ENCODE results near the gene CTXN1. TPM values are rescaled to one million over a fixed set of nuclear protein-coding genes. Genes with fewer than 3 reads are reported as not detected.
A peak's percentile ranks its signal among the peaks of the same experiment; 100 is the strongest.

The CTXN1 gene
- total RNA-seq, 2 experiments from 2014 or later: 0.23 TPM; not detected in 1

DNA sequence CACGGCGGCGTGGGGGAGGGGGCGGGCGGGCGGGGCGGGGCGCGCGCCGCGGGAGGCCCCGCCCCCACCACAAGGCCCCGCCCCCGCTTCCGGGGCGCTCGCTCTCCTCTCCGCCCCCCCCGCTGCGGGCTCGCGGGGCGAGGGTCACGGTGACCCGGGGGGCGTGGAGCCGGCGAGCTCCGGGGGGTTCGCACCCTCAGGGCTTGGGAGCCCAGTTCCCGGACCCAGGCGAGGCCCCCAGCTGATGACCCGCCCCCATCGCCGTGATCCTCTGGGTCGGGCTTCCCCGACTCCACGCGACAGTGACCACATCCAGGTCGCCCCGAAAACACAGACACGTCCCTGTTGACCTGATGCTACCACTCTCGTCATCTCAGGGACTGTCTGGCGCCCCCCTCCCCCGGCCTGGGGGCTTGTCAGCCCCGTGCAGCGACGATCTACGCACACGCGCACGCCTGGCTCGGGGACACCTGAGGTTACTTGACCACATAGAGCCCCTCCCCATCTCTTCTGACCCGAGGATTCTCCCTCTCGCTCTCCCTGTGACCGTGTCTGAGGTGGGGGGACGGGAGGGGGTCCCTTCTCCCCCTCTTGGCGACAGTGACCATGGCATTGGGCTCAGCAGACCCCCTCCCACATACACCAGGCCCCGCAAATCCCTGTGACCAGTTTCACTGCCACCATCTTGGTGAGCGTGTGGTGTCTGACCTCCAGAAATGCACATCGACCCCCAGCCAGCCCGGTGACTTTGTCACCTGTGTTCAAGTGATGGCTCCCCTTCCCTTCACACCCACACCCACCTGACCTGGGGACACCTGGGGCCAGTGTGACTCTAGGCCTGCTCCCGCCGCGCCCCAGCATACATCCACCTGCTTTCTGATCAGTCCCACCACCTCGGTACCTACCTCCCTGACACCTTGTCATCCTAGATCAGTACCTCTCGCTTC is 21.6 kb downstream of the CTXN1 start:
- H3K9me3 Mint-ChIP-seq (ENCODE audit: low read depth): no peaks in the 10 kb centered on the region
- no peaks in the 10 kb centered on the region for H3K27me3 Mint-ChIP-seq
- CTCF ChIA-PET: interaction anchor here (0.7 to 1.6 kb wide), 15 partner anchors 14 to 382 kb away, joined by 3 to 26 read pairs (median 4); partner anchors contain the start of genes CTXN1, MCOLN1, SNAPC2 and TIMM44
- peak overlapping the region; percentile 86 for H3K4me3 Mint-ChIP-seq
- H3K27ac Mint-ChIP-seq: peak overlapping the region; percentile 91
- peaks cover 26% of the 10 kb centered on the region for H3K4me1 Mint-ChIP-seq
- peaks cover 8% of the 10 kb centered on the region for H3K36me3 Mint-ChIP-seq
- ATAC-seq (peak; percentile 58), DNase-seq (peak; percentile 85)

GRCh38 chr19:7903244-7904073 is 22.5 kb downstream of the CTXN1 start, which contains the start of gene MAP2K7:
Gene MAP2K7 (plus strand): TSS chr19:7903877. CDS start chr19:7903945, 68 bp downstream.
- H3K4me1 Mint-ChIP-seq: peaks cover 26% of the 10 kb centered on the region
- peak within 1 kb of the TSS; percentile 91 for H3K27ac Mint-ChIP-seq
- H3K36me3 Mint-ChIP-seq: peaks cover 8% of the 10 kb centered on the region
- no peaks in the 10 kb centered on the region for H3K27me3 Mint-ChIP-seq
- peak; percentile 100 for DNase-seq
- peak; percentile 89 for ATAC-seq
- H3K4me3 Mint-ChIP-seq: peak within 1 kb of the TSS; percentile 86
- CTCF ChIA-PET: interaction anchor here (0.7 to 2.6 kb wide), 16 partner anchors 15 to 381 kb away, joined by 3 to 26 read pairs (median 4); partner anchors contain the start of genes CTXN1, MCOLN1, SNAPC2 and TIMM44
- no peaks in the 10 kb centered on the region for H3K9me3 Mint-ChIP-seq (ENCODE audit: low read depth)

DNA sequence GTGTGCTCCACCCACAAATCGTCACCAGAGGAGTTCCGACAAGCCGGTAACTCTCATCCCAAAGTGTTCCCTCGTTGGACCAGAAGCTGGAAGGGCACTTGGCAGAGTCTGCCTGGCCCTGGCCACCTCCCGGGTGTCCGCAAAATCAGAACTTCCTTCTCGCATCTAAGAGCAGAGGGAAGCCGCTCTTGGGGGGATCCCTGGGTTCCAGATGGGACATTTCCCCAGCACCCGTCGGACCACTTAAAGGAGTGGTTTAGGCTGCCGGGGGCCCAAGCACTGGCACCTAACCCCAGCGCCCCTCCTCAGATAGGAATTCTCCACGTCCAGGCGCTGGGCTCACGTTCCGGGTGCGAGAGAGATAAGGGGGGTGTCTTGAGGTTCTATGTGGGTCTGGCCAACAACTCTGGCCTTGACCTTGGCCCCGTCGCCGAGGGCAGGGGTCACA is 23.1 kb downstream of the CTXN1 start:
- peak overlapping the region; percentile 83 for H3K4me3 Mint-ChIP-seq
- ATAC-seq (no peak), DNase-seq (no peak)
- peaks cover 26% of the 10 kb centered on the region for H3K4me1 Mint-ChIP-seq
- H3K27ac Mint-ChIP-seq: peak overlapping the region; percentile 83
- H3K27me3 Mint-ChIP-seq: no peaks in the 10 kb centered on the region
- H3K36me3 Mint-ChIP-seq: peaks cover 8% of the 10 kb centered on the region
- CTCF ChIA-PET: interaction anchor here (0.7 to 2.6 kb wide), 11 partner anchors 15 to 222 kb away, joined by 3 to 26 read pairs (median 6); partner anchors contain the start of genes SNAPC2 and TRAPPC5
- H3K9me3 Mint-ChIP-seq (ENCODE audit: low read depth): no peaks in the 10 kb centered on the region

GRCh38 chr19:7901337-7901736 is 24.6 kb downstream of the CTXN1 start:
- H3K4me1 Mint-ChIP-seq: peaks cover 26% of the 10 kb centered on the region

GRCh38 chr19:7900931-7901330 is 25.0 kb downstream of the CTXN1 start:
- peaks cover 2% of the 10 kb centered on the region for H3K27me3 Mint-ChIP-seq
- peaks cover 26% of the 10 kb centered on the region for H3K4me1 Mint-ChIP-seq
- peaks cover 8% of the 10 kb centered on the region for H3K36me3 Mint-ChIP-seq
- ATAC-seq (no peak), DNase-seq (no peak)
- H3K9me3 Mint-ChIP-seq (ENCODE audit: low read depth): no peaks in the 10 kb centered on the region
- no peak overlapping the region for H3K27ac Mint-ChIP-seq
- CTCF ChIA-PET: interaction anchor here (1.3 to 2.7 kb wide), 6 partner anchors 17 to 220 kb away, joined by 3 to 11 read pairs (median 5); partner anchors contain the start of genes SNAPC2, TIMM44 and TRAPPC5
- H3K4me3 Mint-ChIP-seq: no peak overlapping the region

More at GRCh38 chr19:7901337-7901736, 24.6 kb downstream of the CTXN1 start:
- Mint-ChIP-seq H3K36me3 (peaks cover 8% of the 10 kb centered on the region), H3K27me3 (peaks cover 2% of the 10 kb centered on the region), H3K27ac (no peak overlapping the region), H3K4me3 (no peak overlapping the region), H3K9me3 (ENCODE audit: low read depth) (no peaks in the 10 kb centered on the region)
- DNase-seq (no peak), ATAC-seq (no peak)
- CTCF ChIA-PET: interaction anchor here (1.3 to 2.7 kb wide), 5 partner anchors 16 to 220 kb away, joined by 3 to 11 read pairs (median 5); partner anchors contain the start of genes TIMM44 and TRAPPC5

- CTCF ChIA-PET: interaction anchor here (1.3 to 2.7 kb wide), 6 partner anchors 17 to 219 kb away, joined by 3 to 11 read pairs (median 5); partner anchors contain the start of genes SNAPC2, TIMM44 and TRAPPC5
- peaks cover 8% of the 10 kb centered on the region for H3K36me3 Mint-ChIP-seq
- H3K9me3 Mint-ChIP-seq (ENCODE audit: low read depth): no peaks in the 10 kb centered on the region
- H3K4me3 Mint-ChIP-seq: no peak overlapping the region
- ATAC-seq (no peak), DNase-seq (no peak)
- no peak overlapping the region for H3K27ac Mint-ChIP-seq
- peaks cover 2% of the 10 kb centered on the region for H3K27me3 Mint-ChIP-seq
- H3K4me1 Mint-ChIP-seq: peaks cover 22% of the 10 kb centered on the region
These were observed 25.5 kb downstream of the CTXN1 start for GRCh38 chr19:7900401-7900870.

DNA sequence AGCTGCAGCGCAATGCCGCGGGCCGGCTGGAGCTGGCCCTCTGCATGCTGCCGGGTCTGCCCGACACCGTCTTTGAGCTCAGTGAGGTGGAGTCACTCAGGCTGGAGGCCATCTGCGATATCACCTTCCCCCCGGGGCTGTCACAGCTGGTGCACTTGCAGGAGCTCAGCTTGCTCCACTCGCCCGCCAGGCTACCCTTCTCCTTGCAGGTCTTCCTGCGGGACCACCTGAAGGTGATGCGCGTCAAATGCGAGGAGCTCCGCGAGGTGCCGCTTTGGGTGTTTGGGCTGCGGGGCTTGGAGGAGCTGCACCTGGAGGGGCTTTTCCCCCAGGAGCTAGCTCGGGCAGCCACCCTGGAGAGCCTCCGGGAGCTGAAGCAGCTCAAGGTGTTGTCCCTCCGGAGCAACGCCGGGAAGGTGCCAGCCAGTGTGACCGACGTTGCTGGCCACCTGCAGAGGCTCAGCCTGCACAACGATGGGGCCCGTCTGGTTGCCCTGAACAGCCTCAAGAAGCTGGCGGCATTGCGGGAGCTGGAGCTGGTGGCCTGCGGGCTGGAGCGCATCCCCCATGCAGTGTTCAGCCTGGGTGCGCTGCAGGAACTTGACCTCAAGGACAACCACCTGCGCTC is 26.1 kb downstream of the CTXN1 start:
- DNase-seq (no peak), ATAC-seq (no peak)
- CTCF ChIA-PET: interaction anchor here (1.0 to 2.7 kb wide), 5 partner anchors 18 to 102 kb away, joined by 3 to 10 read pairs (median 3); partner anchors contain the start of genes SNAPC2 and TIMM44
- peaks cover 18% of the 10 kb centered on the region for H3K4me1 Mint-ChIP-seq
- peaks cover 6% of the 10 kb centered on the region for H3K36me3 Mint-ChIP-seq
- no peaks in the 10 kb centered on the region for H3K9me3 Mint-ChIP-seq (ENCODE audit: low read depth)
- no peak overlapping the region for H3K27ac Mint-ChIP-seq
- peaks cover 2% of the 10 kb centered on the region for H3K27me3 Mint-ChIP-seq
- H3K4me3 Mint-ChIP-seq: no peak overlapping the region

DNA sequence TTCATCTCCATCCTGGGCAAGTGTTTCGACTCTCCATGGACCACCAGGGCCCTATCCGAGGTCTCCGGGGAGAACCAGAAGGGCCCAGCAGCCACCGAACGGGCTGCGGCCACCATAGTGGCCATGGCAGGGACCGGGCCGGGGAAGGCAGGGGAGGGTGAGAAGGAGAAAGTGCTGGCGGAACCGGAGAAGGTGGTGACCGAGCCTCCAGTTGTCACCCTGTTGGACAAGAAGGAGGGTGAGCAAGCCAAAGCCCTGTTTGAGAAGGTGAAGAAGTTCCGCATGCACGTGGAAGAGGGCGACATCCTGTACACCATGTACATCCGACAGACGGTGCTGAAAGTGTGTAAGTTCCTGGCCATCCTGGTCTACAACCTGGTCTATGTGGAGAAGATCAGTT is 27.0 kb downstream of the CTXN1 start:
- peaks cover 12% of the 10 kb centered on the region for H3K4me1 Mint-ChIP-seq
- H3K27ac Mint-ChIP-seq: no peak overlapping the region
- ATAC-seq (no peak), DNase-seq (no peak)
- H3K9me3 Mint-ChIP-seq (ENCODE audit: low read depth): no peaks in the 10 kb centered on the region
- peaks cover 2% of the 10 kb centered on the region for H3K36me3 Mint-ChIP-seq
- peaks cover 6% of the 10 kb centered on the region for H3K27me3 Mint-ChIP-seq
- CTCF ChIA-PET: interaction anchor here (0.8 to 1.8 kb wide), 6 partner anchors 16 to 219 kb away, joined by 3 to 5 read pairs (median 4); partner anchors contain the start of genes SNAPC2 and TRAPPC5
- no peak overlapping the region for H3K4me3 Mint-ChIP-seq

- ATAC-seq: no peak
- CTCF ChIA-PET: interaction anchor here (1.2 to 1.8 kb wide), 3 partner anchors 16 to 43 kb away, joined by 3 to 6 read pairs (median 5); no protein-coding TSS in a partner anchor
- Mint-ChIP-seq H3K4me3 (no peak overlapping the region), H3K9me3 (ENCODE audit: low read depth) (no peaks in the 10 kb centered on the region), H3K27me3 (peaks cover 6% of the 10 kb centered on the region), H3K4me1 (no peaks in the 10 kb centered on the region), H3K27ac (no peak overlapping the region), H3K36me3 (no peaks in the 10 kb centered on the region)
- no peak for DNase-seq
These were observed 28.6 kb downstream of the CTXN1 start for GRCh38 chr19:7897292-7897691.

DNA sequence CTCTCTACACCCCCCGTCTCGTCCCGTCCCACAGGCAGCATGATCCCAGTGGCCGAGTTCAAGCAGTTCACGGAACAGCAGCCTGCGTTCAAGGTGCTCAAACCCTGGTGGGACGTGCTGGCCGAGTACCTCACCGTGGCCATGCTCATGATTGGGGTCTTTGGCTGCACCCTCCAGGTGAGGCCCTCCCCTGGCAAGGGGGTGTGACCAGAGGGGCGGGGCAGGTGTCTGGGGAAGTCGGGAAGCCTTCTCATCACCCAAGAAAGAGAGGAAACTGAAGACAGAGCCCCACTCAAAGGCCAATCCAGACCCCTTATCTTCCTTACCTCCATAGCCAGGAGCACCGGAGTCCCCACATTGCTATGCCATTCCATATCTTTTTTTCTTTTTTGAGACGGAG is 30.4 kb downstream of the CTXN1 start:
- Mint-ChIP-seq H3K36me3 (no peaks in the 10 kb centered on the region), H3K4me3 (no peak overlapping the region), H3K27me3 (peaks cover 12% of the 10 kb centered on the region), H3K4me1 (no peaks in the 10 kb centered on the region), H3K27ac (no peak overlapping the region), H3K9me3 (ENCODE audit: low read depth) (no peaks in the 10 kb centered on the region)
- CTCF ChIA-PET: no interaction called here
- DNase-seq (no peak), ATAC-seq (no peak)

- Mint-ChIP-seq H3K27ac (no peak overlapping the region), H3K4me1 (no peaks in the 10 kb centered on the region), H3K9me3 (ENCODE audit: low read depth) (no peaks in the 10 kb centered on the region), H3K4me3 (no peak overlapping the region), H3K36me3 (no peaks in the 10 kb centered on the region), H3K27me3 (peaks cover 18% of the 10 kb centered on the region)
- CTCF ChIA-PET: no interaction called here
- no peak for ATAC-seq
- no peak for DNase-seq
These were observed 31.2 kb downstream of the CTXN1 start for GRCh38 chr19:7894612-7895309.

All from activated CD8-positive, alpha-beta memory T cell treated with anti-CD3 and anti-CD28 coated beads, Interleukin-2, amount 10 ng/mL, durations not matched to agents 7 days and 5 days (primary cell).